ENCODE measurements around the gene GNB4.

DNA sequence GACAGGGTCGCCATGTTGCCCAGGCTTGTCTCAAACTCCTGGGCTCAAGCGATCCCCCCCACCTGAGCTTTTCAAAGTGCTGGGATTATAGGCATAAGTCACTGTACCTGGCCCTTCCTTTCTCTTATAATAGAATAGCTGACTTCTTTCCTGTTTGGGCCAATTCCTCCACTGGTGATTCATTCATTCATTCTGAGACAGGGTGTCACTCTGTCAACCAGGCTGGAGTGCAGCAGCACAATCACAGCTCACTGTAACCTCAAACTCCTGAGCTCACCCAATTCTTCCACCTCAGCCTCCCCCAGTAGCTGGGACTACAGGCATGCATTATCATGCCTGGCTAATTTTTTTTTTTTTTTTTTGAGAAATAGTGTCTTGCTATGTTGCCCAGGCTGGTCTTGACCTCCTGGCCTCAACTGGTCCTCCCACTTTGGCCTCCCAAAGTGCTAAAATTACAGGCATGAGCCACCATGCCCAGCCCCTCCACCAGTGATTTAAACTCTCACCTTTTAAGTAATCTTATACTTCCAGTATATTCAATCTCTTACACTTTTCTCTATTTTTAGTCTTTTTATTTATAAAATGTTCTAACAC, 20.9 kb downstream of the GNB4 start:
- no peak for TF ChIP-seq MEF2A (IDR thresholded peaks at IDR 0.05; ENCODE audit: insufficient read depth, low read depth, low read length)
- no peak for TF ChIP-seq PBX3 (IDR thresholded peaks at IDR 0.05; ENCODE audit: insufficient replicate concordance, low read depth, low read length)

Data from GM12878 (cell line).